SKM-1 (cell line): ENCODE data around the gene PJA2.
"Not testable (repeated sequence)": the region's sequence is repeated elsewhere in the genome, so short reads cannot be mapped to it uniquely, and the experiment has no call there.

Experiments
- DNase-seq: peaks from one replicate; lab custom pipeline; 2025; ENCODE audit not compliant: unreplicated experiment; lab: John Stamatoyannopoulos, UW

PJA2 gene, protein sequence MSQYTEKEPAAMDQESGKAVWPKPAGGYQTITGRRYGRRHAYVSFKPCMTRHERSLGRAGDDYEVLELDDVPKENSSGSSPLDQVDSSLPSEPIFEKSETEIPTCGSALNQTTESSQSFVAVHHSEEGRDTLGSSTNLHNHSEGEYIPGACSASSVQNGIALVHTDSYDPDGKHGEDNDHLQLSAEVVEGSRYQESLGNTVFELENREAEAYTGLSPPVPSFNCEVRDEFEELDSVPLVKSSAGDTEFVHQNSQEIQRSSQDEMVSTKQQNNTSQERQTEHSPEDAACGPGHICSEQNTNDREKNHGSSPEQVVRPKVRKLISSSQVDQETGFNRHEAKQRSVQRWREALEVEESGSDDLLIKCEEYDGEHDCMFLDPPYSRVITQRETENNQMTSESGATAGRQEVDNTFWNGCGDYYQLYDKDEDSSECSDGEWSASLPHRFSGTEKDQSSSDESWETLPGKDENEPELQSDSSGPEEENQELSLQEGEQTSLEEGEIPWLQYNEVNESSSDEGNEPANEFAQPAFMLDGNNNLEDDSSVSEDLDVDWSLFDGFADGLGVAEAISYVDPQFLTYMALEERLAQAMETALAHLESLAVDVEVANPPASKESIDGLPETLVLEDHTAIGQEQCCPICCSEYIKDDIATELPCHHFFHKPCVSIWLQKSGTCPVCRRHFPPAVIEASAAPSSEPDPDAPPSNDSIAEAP

DNA sequence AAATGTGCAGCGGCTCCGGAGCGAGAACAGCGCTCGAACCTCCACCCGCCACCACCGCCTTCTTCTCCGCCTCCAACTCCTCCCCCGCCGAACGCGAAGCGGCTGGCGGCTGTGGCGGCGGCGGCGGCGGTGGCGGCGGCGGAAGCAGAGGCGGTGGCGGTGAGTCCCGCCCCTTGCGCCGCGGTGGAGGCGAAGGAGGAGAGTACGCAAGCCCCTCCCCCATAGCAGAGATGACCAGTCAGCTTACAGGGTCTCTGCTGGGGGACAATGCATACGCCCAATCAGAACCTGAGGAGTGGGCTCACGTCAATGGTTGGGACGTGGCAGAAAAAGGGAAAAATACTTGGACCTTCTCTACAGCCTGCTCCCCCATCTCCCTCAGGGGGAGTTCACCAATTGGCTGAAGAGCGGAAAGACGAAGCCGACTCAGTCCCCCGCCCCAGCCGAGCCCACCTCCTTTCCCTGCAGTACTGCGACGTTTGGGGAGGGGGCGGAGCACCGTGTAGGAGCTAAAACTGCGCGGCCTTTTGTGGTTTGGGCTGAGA lies at the start of gene PJA2:
PJA2 (minus strand) TSS at position 131 of the 545 bp plus-strand sequence. CDS start 26,541 bp downstream, outside the sequence.
- peak; percentile 99 for DNase-seq

DNA sequence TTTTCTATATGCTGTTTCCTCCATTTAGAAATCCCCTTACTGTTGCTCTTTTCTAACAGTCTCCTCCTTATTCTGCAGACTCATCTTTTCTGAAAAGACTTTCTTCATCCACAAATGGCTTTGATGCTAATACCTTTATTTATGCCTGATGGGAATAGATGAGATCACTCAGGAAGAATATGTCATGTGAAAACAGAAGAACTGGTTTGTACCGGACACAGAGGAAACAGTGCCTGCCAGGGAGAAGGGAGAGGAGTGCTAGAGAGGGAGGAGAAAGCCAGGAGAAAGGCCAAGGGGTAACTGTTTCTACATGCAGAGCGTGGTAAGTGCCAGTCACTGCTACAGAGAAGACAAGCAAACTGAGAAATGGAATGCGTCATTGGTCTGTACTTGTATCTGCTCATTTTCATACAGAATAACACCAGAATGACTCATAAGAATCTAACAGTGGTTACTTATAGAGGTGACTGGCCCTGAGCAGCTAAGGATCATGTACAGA lies 45.9 kb upstream of the PJA2 start:
- no peak for DNase-seq

DNA sequence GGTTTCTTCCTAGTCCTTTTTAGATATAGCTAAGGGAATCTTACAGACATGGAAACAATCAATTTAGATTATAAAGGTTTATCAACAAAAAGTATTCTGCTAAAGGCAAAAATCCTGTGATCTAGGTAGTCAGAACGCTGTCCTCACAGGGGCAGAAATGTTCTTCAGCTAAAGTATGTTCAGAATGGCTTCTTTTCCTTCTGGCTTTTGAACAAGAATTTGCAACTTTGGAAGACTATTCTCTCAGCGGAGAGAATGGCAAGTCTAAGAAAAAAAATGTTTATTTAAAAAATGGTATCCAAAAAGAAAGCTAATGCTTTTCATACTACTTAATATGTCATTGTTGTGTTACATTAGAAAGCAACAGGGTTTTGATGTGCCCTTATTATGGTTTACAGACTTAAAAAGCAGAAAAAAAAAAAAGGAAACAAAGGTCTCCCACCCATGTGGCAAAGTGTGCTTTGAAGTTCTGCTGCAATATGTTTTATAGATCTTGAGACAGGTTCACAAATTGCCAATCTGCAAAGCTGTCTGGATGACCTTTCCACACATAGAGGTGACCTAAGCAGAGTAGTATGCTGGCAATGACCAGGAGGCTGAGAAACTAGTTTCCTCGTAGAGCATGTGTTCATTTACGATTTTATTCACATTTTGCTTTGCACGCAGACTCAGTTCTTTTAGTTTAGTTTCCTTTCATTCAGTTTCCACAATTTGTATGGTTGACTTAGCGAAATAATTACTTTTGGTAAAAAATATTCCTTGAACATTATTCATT lies 45.1 kb upstream of the PJA2 start:
- DNase-seq: no peak

DNA sequence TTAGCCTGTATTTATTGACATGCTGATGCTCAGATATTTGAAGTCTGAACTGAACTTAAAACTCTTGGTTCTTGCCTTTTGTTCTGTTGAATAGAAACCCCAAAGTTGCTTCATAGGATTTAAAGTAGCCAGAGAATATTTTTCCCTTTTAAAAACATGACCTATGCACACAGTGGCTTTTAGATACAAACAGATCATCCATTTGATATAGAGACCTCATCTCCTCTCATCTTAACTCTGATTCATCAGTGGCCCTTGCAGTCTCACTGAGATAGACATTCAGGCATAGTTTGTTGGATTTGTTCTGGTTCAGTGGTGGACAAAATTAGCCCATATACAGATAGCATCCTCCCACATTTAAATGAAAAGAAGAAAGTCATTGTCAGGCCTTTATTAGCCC lies 43.5 kb upstream of the PJA2 start:
- DNase-seq: no peak

DNA sequence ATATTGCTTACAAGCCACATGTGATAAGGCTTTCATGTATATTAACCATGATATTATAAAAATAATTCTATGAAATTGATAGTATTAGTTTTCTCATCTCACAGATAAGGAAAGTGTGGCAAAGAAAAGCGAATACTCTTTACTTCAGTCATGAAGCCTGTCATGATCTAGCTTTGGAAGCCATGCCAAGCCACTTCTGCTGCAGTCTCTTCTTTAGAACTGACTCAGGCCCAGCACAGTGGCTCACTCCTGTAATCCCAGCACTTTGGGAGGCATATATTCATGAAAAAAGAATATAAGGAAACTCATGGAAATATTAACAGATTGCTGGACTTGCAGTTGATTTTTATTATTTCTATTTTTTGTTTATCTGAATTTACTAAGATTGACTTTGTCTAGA lies 42.9 kb upstream of the PJA2 start:
- no peak for DNase-seq

DNA sequence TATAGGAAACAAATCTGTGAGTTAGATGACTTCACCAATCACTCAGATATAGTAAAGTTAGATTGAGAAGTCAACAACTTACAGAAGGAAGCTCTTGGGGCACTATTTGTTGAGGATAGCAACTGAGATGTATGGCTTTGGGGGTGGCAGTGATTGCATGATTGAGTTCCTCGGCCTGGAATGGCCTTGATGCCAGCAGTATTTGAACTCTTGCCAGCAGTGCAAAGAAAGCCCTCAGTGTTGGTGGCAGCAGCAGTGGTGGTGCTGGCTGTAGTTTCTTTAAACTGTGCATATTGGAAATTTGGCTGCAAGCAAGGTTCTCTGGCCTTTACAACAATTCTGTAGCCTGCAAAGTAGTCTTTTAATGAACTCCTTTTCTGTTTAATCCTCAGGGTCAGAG lies 41.4 kb upstream of the PJA2 start:
- no peak for DNase-seq

DNA sequence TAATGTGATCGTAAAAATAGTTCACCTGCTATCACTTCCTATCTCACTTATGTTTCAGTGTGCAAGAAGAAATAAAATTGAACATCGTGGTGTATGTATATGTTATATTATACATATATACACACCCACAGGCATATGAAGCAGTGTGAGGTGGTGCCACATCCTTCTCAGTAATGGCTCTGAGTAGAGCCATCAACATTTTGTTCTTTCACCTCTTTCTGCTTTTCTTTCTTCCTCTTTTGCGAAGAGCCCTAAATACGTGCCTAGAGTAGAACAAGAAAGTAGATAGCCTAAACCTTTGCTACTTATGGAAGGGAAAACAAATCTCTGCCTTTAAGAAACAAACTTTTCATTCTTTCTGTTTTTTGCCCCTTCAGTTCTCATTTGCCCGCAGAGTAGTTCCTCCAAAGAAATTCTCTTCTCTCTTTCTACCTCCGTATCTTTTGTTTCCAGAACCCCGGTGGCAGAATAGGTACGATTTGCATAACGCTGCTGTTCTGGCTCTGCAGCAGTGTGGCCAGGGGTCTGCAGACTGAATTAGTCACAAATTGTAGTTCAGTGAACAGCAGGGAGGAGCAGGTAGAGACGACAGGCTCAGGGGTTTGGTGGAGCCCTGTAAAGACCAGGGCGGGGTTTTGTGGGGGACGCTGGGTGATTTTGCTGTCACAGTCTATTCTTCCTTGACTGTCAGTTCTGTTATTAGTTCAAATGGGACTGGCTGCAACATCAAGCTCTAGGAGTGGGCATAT lies 40.5 kb upstream of the PJA2 start:
- no peak for DNase-seq

DNA sequence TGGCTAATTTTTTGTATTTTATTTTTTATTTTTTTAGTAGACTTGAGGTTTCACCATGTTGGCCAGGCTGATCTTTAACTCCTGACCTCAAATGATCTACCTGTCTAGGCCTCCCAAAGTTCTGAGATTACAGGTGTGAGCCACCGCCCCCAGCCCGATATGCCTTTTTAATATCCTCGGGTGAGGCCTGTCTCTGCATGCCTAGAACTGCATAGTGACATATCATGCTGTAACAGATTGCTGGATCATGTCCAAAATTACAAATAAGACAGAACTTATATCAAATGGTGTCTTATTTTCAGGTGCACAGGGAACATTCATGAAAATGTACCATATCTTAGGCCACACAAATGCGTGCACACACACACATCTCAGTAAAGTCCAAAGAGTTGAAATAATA lies 39.1 kb upstream of the PJA2 start:
- no peak for DNase-seq

DNA sequence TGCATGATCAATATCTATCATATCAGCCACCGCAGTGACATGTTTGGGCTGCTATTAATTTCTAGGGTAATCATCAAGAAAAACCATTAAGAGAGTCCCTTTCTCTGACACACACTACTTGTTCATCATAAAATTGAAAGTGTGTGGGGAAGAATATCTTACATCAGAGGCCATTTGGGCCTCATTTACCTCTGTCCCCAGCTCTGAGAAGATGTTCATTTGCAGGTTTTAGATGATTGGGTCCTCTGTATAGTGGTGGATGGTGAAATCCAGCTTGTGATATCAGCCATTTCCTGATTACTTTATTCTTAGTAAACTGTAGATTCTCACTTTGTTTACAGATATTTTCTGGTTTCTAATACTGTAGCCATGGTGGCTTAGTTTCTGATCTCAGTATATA lies 29.8 kb upstream of the PJA2 start:
- DNase-seq: no peak

DNA sequence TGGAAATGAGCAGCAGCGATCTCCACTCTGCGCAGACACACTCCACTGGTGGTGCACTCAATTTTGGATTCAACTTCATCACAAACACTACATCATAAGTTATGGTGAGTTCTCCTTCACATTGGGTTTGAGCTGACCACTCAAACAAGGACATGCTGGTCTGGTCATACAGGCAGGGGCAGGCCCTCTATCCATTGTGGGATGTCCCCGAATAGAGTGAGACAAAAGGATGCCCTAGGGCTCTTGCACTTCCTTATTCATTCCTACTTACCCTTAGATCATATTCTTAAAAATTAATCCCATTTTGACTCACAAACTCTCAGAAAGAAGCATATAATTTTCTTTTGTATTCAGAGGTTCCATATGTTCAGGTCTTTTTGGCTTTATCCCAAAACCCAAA lies 16.3 kb upstream of the PJA2 start:
- no peak for DNase-seq

DNA sequence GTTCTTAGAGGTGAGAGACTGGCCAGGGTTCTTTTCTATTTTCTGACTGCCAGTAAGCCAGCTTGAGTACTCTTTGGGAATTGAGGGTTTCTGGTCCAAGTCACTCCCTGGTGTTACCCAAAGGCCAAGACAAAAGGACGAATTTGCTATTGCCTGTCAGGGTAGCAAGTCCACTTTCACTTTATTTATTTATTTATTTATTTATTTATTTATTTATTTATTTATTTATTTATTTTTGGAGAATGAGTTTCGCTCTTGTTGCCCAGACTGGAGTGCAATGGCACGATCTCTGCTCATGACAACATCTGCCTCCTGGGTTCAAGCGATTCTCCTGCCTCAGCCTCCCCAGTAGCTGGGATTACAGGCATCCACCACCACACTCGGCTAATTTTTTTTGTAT lies 15.7 kb upstream of the PJA2 start:
- not testable (repeated sequence) for DNase-seq

DNA sequence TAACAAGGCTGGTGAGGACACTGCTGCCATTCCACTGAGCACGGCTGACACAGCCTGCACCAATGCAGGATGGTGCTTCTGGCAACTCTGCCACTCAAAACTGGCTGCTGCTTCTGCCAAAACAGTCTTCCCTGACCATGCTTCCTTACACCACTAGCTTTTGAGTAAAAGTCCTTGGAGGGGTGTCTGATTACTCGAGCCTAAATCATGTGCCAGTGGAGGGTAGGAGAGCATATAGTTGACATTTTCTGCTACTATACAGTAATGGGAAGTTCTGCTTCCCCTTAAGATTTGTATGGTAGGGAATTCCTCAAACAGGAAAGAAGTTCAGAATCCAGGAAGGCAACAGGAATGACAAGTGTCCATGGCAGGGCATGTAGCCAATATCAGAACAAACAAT lies 12.2 kb upstream of the PJA2 start:
- DNase-seq: no peak

DNA sequence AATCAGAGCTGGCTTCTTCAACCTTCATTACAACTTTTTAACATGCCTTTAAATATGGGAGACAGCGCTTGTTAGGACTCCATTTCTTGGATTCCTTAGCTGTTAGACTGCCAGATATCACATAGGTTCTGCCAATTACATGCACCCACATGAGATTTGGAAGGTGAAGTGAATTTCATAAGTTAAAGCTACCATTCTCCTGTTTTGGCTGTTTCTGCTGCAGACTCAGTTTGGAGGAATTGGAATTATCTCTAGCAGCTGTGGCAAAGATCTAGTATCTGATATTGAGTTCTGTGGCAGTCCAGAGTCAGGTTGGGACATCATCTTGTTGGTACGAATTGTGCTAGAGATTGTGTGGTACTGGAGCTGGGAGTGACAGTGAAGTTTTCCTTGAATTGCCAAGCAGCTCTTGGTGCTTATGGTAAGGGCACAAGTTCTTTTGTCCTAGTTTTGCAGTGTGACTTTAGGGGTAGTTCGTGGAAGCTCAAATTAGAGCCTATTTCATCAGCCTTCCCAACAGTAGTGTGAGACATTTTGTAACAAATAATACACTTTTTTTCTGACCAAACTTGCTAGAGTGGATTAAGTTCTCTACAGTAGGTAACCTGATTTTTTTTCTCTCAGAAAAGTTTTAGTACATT lies 9.1 kb upstream of the PJA2 start:
- DNase-seq: no peak

DNA sequence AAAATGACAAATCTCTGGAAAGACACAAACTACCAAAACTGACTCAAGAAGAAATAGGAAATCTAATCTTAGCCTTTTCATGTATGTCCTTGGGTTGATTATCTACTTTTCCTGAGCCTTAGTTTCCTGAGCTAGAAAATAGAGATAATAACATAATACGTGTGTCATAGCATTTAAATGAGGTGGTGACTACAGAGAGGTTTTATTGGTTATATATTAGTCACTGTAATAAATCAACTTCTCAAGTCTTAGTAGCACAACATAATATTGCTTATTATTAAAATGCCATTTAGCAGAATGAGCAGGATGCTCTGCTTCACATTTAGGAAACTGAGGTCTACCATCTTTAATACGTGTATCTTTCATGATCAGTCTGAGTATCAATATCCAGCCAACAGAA lies 7.1 kb upstream of the PJA2 start:
- DNase-seq: no peak

DNA sequence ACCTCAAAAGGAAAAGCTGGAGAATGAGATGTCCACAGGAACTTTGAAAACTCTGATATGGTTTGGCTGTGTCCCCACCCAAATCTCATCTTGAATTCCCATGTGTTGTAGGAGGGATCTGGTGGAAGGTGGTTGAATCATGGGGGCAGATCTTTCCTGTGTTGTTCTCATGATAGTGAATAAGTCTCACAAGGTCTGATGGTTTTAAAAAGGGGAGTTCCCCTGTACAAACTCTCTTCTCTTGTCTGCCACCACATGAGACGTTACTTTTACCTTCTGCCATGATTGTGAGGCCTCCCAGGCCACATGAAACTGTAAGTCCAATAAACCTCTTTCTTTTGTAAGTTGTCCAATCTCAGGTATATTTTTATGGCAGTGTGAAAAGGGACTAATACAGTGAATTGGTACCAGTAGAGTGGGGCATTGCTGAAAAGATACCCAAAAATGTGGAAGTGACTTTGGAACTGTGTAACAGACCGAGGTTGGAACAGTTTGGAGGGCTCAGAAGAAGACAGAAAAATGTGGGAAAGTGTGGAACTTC lies 4.2 kb upstream of the PJA2 start:
- not testable (repeated sequence) for DNase-seq

DNA sequence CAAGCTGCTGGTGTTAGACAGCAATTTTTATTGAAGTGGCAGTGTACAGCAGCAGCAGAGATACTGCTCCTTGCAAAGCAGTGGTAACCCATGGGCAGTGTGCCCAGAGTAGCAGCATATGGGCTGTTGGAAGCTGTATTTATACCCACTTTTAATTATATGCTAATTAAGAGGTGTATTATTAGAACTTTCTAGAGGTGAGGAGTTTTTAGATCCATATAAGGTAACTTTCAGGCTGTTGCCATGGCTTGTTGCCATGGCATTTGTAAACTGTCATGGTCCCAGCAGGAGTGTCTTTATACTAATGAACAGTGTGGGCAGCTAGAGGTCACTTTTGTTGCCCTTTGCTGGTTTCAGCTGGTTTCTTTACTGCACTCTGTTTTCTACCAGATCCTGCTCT lies 3.7 kb upstream of the PJA2 start:
- DNase-seq: no peak

DNA sequence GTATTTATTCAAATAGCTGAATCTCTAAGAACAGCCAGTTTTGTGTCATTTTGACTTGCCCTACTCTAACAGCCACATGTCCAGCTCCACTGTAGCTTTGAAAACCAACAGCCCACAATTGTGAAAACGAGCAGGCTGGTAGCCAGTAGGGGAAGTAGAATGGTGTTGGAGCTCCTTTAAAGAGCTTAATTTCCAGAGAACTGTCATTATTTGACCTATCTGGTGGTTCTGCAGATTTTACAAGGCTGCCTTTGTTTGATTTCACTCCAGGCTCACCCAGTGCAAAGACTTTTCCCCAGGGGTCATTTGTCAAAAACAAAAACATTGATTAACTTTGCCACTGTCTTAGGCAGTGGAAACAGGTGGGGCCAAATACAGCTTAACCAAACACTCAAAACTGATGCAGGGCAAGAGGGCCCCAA lies 3.2 kb upstream of the PJA2 start:
- DNase-seq: no peak

DNA sequence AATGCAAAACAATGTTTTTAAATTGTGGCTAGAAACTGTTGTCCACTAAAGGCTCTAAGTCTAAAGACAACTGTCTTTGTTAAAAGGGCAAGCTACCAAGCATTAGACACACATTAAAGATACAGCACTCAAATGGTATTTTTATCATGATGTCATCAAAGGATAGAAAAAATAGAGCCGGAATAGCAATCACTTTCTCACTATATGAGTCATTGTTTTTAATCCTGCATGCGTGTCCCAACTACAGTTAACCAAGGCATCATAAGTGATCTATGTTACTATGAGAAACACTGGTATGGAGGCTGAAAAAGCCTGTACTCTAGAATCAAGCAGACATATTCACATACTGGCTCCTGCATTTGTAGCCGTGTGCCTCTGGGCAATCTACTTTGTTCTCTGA lies 1.9 kb upstream of the PJA2 start:
- DNase-seq: no peak

DNA sequence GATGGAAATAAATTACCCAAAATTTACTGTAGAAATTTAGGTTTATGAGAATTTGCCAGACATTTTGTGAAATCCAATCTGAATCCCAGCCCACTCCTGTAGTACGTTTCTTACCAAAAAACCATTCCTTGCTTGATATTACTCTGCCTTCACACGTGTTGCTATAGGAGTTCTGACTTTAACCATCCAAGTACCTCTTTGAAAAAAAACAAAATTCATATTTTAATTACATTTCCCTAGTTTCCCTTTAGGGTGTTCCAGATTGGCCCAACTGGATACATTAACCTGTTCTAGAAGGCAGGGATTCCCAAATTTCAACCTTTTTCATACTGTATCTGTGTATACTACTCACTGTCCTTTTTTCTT lies 1.4 kb upstream of the PJA2 start:
- DNase-seq: no peak
